Activated CD8-positive, alpha-beta memory T cell treated with anti-CD3 and anti-CD28 coated beads, Interleukin-2, amount 10 ng/mL, durations not matched to agents 7 days and 5 days (primary cell): ENCODE data around the gene ACTL8. TPM values are rescaled to one million over a fixed set of nuclear protein-coding genes. Genes with fewer than 3 reads are reported as not detected.

Source experiments
- ATAC-seq: fragments of 150-1000 bp; cut with Tn5 transposase; one replicate; pipeline ENCODE4 v1.10.0; 2021; ENCODE audit warnings: moderate library complexity
- CTCF ChIA-PET: fragments of 350-600 bp; sonication (Branson Sonifier 250); formaldehyde crosslinking; loops from one replicate; lab custom pipeline; 2021; ENCODE audit warnings: antibody characterized with exemption; lab: Charles Lee
- DNase-seq: peaks from one replicate; pipeline ENCODE4 v3.0.0-alpha.2; 2020
- H3K27ac Mint-ChIP-seq: one replicate; pipeline ENCODE4 v1.8.0; 2021; ENCODE audit warnings: mild to moderate bottlenecking, mixed read lengths
- H3K27me3 Mint-ChIP-seq: one replicate; pipeline ENCODE4 v1.8.0; 2021; ENCODE audit warnings: mixed read lengths
- H3K36me3 Mint-ChIP-seq: one replicate; pipeline ENCODE4 v1.8.0; 2021; ENCODE audit warnings: mild to moderate bottlenecking, mixed read lengths
- H3K4me1 Mint-ChIP-seq: one replicate; pipeline ENCODE4 v1.8.0; 2021; ENCODE audit warnings: mixed read lengths
- H3K4me3 Mint-ChIP-seq: one replicate; pipeline ENCODE4 v1.8.0; 2021; ENCODE audit warnings: mild to moderate bottlenecking, moderate library complexity, mixed read lengths
- H3K9me3 Mint-ChIP-seq: one replicate; pipeline ENCODE4 v1.8.0; 2022; ENCODE audit warnings: low read depth, mixed read lengths
- total RNA-seq, 2 experiments: library from RNA; stranded (reverse); gene quantifications; one replicate each; pipeline ENCODE4 v1.2.3, GENCODE V29; 2021

ACTL8 gene
- total RNA-seq, 2 experiments from 2014 or later: not detected

DNA sequence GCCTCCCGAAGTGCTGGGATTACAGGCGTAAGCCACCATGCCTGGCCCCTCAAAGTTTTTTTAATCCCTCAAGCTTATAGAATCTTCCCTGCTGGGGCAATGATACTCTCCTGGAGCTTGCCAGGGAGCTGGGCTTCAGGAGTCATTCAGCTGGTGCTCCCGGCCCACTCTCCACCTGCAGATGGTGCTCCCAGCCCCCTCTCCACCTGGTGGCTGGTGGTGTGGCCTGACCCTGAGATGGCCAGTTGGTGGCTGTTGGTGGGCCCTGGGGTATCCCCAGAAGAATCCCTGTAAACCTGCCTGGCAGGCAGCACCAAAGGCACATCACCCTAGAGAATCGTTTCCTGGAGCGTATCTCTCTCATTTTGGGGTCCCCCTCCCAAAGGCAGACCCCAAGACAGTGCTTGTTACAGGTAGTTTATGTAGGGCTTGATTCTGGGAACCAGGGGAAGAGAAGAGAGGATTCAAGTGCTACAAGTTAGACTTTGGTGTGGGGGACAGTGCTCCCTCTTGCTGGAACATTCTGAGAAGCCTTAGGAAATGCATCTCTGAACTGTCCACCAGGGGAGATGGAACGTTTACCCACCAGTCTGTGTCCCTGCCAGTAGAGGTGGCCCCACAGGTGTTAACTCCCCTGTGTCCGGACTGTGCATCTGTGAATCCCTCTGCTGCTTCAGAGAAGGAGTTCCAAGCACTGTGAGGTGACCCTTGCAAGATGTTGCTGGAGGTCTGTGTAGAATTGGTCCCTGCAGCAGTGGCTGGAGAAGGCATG, 29.1 kb upstream of the ACTL8 start:
- CTCF ChIA-PET: no interaction called here
- no peaks in the 10 kb centered on the region for H3K27me3 Mint-ChIP-seq
- no peaks in the 10 kb centered on the region for H3K36me3 Mint-ChIP-seq
- H3K27ac Mint-ChIP-seq: no peak overlapping the region
- H3K9me3 Mint-ChIP-seq: no peaks in the 10 kb centered on the region
- DNase-seq: no peak
- no peak overlapping the region for H3K4me3 Mint-ChIP-seq
- H3K4me1 Mint-ChIP-seq: no peaks in the 10 kb centered on the region
- no peak for ATAC-seq

DNA sequence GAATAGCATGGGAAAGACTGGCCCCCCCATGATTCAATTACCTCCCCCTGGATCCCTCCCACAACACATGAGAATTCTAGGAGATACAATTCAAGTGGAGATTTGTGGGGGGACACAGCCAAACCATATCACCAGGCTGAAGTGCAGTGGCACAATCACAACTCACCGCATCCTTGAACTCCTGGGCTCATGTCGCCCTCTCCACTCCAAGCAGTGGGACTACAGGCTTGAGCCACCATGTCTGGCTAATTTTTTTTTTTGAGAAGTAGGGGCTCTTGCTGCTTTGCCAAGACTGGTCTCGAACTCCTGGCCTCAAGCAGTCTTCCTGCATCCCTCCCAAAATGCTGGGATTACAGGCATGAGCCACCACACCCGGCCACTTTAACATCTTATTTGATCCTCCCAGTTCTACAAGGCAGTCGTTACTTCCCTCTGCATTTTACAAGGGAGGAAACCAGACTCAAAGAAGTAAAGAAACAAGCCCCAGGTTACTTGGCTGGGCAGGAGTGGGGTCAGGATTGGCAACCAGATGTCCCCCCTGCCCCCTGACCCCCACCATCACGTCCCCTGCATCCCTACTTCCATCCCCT, 26.9 kb upstream of the ACTL8 start:
- Mint-ChIP-seq H3K27me3 (no peaks in the 10 kb centered on the region), H3K36me3 (no peaks in the 10 kb centered on the region), H3K4me3 (no peak overlapping the region), H3K27ac (no peak overlapping the region), H3K4me1 (no peaks in the 10 kb centered on the region), H3K9me3 (no peaks in the 10 kb centered on the region)
- no peak for DNase-seq
- CTCF ChIA-PET: no interaction called here
- ATAC-seq: no peak

DNA sequence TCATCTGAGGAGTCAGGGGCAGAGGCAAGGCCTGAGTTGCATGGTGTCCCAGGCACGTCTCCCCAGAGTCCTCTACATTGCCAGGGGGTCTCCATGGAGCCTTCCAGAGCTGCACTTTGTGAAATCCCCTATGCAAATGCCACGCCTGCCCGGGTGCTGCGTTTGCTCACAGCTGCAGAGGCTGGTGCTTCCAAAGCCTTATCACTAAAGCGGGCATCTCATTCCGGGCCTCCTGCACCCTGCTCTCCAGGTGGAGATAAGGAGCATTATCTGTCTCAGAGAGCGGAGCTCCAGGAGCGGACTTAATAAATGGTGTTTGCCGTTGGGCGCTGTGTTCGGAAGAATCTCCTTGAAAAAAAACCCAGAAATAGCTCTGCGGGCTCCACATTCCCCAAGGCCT, 25.9 kb upstream of the ACTL8 start:
- CTCF ChIA-PET: interaction anchor here (0.6 kb wide), 1 partner anchor 570 kb away, joined by 3 read pairs; no protein-coding TSS in a partner anchor
- DNase-seq: no peak
- Mint-ChIP-seq H3K4me1 (no peaks in the 10 kb centered on the region), H3K36me3 (no peaks in the 10 kb centered on the region), H3K4me3 (no peak overlapping the region), H3K27me3 (no peaks in the 10 kb centered on the region), H3K9me3 (no peaks in the 10 kb centered on the region), H3K27ac (no peak overlapping the region)
- ATAC-seq: no peak

DNA sequence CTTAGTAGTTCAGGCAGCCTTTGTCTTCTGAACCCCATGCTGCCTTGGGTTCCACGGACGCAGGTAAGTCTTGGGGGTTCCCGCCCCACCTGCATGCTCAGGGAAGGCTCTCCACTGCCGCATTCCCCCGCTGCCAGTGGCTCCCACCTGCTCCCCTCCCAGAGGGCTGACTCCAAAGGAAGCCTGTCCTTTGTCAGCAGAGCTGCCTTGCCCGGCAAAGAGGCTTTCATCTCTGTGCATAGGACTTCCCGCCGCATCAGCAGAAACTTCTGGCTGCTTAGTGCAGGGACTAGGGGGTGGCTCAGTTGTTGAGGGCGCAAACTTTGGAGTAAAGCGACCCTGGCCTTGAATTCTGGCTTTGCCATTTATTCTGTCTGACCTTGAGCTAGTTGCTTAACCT, 25.2 kb upstream of the ACTL8 start:
- Mint-ChIP-seq H3K4me3 (no peak overlapping the region), H3K27ac (no peak overlapping the region), H3K36me3 (no peaks in the 10 kb centered on the region)

DNA sequence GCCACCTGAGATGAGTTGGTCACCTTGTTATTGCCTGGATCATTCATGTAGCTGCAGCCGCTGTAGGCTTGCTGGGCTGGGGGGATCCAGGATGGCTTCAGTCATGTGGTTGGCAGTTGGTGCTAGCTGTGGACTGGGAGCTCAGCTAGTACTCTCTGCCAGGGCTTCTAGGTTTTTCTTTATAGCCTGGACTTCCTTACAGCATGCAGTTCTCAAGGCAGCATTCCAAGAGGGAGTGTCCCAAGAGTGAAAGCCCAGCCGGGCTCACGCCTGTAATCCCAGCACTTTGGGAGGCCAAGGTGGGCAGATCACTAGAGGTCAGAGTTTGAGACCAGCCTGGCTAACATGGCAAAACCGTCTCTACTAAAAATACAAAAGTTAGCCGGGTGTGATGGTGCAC, 23.7 kb upstream of the ACTL8 start:
- Mint-ChIP-seq H3K9me3 (no peaks in the 10 kb centered on the region), H3K27me3 (no peaks in the 10 kb centered on the region), H3K4me3 (no peak overlapping the region), H3K27ac (no peak overlapping the region), H3K36me3 (no peaks in the 10 kb centered on the region), H3K4me1 (no peaks in the 10 kb centered on the region)
- ATAC-seq (no peak), DNase-seq (no peak)
- CTCF ChIA-PET: no interaction called here

More for the DNA sequence above, 25.2 kb upstream of the ACTL8 start:
- Mint-ChIP-seq H3K9me3 (no peaks in the 10 kb centered on the region), H3K27me3 (no peaks in the 10 kb centered on the region), H3K4me1 (no peaks in the 10 kb centered on the region)
- no peak for DNase-seq
- CTCF ChIA-PET: interaction anchor here (0.6 kb wide), 1 partner anchor 569 kb away, joined by 3 read pairs; no protein-coding TSS in a partner anchor
- ATAC-seq: no peak

DNA sequence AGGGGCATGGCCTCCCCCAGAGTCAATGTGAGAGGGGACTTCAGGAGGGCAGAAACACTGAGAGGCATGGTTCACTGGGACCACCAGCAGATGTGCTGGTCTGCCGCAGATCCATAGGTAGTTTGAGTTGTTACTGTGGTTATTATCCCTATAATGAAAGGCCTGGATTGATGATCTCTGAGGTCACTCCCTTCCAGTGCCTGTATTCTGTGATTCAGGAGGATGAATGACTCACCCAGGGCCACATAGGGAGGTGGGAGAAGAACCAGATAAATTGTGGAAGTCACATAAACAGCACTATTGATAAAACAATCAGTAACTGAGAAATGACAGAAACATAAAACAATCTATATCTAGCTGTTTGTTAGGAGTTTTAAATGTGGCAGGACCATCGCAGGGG, 22.7 kb upstream of the ACTL8 start:
- CTCF ChIA-PET: no interaction called here
- ATAC-seq (no peak), DNase-seq (no peak)
- H3K27me3 Mint-ChIP-seq: no peaks in the 10 kb centered on the region
- no peaks in the 10 kb centered on the region for H3K36me3 Mint-ChIP-seq
- H3K27ac Mint-ChIP-seq: no peak overlapping the region
- H3K9me3 Mint-ChIP-seq: no peaks in the 10 kb centered on the region
- H3K4me3 Mint-ChIP-seq: no peak overlapping the region
- H3K4me1 Mint-ChIP-seq: no peaks in the 10 kb centered on the region

DNA sequence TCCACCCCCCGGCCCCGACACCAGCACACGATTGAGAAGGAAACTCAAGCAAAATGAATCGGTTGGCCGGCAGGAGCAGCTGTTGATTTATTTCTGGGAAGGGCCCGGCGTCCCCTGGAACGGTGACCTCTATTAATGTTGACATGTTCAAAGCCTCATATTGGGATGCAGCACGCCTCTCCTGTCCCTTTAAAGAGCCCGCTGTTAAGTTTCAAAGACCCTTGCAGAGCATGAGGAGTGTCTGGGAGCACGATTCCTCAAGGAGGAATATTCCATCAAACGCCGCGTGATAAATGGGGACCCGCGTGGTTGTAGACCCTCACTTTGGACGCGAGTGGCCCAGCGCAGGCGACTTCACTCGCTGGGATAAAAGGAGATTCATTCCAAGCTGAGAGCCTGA, 21.5 kb upstream of the ACTL8 start:
- DNase-seq (no peak), ATAC-seq (no peak)
- Mint-ChIP-seq H3K27me3 (no peaks in the 10 kb centered on the region), H3K4me3 (no peak overlapping the region), H3K27ac (no peak overlapping the region), H3K4me1 (no peaks in the 10 kb centered on the region), H3K36me3 (no peaks in the 10 kb centered on the region), H3K9me3 (no peaks in the 10 kb centered on the region)
- CTCF ChIA-PET: no interaction called here

DNA sequence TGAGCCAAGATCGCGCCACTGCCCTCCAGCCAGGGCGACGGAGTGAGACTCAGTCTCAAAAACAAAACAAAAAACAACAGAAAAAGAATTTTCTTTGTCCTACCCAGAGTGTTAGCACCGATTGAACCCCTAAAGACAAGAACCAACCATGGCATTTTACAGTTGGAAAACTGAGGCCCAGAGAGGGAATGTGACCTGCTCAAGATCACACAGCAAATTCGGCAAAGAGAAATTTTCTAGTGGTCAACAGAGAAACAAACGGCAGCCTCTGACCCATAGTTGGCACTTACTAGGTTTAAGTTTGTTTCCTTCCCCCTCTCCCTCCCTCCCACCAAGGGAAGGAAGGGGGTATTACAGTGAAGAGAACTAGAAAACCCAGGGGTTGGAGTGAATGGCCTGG, 20.5 kb upstream of the ACTL8 start:
- H3K4me3 Mint-ChIP-seq: no peak overlapping the region
- H3K4me1 Mint-ChIP-seq: no peaks in the 10 kb centered on the region
- no peak for DNase-seq
- H3K27me3 Mint-ChIP-seq: no peaks in the 10 kb centered on the region
- ATAC-seq: no peak
- CTCF ChIA-PET: no interaction called here
- no peak overlapping the region for H3K27ac Mint-ChIP-seq
- H3K36me3 Mint-ChIP-seq: no peaks in the 10 kb centered on the region
- H3K9me3 Mint-ChIP-seq: no peaks in the 10 kb centered on the region

DNA sequence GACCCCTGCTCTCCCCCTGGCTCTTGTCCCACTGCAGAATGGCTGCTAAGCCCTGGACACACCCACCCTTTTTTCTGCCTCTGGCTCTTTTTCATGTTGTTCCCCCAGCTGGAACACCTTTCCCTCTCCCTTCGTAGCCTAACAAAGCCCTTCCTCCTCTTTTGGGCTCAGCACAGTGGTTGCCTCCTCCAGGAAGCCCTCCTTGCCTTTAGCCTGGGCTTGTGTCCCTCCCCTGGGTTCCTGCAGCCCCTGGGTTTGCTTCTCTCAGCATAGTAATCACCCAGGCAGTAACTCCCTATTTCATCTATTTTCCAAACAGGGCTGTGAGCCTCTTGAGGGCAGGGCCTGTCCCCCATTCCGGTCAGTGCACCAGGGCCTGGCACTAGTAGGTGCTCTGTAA, 19.8 kb upstream of the ACTL8 start:
- ATAC-seq: no peak
- no peaks in the 10 kb centered on the region for H3K27me3 Mint-ChIP-seq
- no peaks in the 10 kb centered on the region for H3K36me3 Mint-ChIP-seq

DNA sequence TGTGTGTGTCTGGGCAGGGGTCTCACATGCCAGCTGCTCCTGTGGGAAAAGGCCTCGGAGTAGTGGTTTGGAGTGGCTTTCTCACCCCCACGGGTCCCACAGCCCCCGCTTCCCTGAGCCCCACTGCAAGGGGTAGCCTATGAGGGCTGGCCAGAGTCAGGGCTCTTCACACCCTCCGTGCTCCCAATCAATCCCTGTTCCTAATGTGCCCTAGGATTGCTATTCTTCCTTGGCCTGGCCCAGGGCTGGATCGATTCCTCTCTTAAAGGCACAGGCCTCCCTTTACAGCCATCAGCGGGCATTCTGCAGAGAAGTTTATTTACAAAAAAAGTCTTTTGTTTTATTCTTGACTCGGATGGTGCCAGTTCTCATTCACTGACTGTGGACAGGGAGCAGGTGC, 19.3 kb upstream of the ACTL8 start:
- ATAC-seq (no peak), DNase-seq (no peak)
- Mint-ChIP-seq H3K27ac (no peak overlapping the region), H3K4me1 (no peaks in the 10 kb centered on the region), H3K27me3 (no peaks in the 10 kb centered on the region), H3K4me3 (no peak overlapping the region), H3K9me3 (no peaks in the 10 kb centered on the region), H3K36me3 (no peaks in the 10 kb centered on the region)
- CTCF ChIA-PET: no interaction called here

More for the DNA sequence above, 19.8 kb upstream of the ACTL8 start:
- no peak for DNase-seq
- Mint-ChIP-seq H3K4me1 (no peaks in the 10 kb centered on the region), H3K4me3 (no peak overlapping the region), H3K27ac (no peak overlapping the region), H3K9me3 (no peaks in the 10 kb centered on the region)
- CTCF ChIA-PET: no interaction called here

DNA sequence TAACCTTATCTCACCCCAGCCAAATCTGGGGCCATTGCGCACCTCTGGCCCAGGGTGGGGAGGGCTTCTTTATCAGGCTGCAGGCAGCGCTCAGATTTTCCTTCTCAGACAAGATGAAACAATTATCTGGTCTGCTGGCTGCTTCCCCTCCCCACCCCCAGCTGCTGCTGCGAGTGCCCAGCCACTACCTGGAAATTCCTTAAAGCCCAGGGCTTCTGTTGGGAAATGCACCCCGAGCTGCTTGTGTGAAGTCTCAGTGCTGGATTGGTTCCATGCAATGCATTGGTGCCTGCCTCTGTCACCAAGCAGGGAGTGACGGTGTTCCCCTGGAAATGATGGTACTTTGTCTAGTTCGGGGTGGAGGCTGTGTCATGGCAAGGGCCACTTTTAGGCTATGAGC, 18.5 kb upstream of the ACTL8 start:
- Mint-ChIP-seq H3K4me1 (no peaks in the 10 kb centered on the region), H3K27me3 (peaks cover under 1% of the 10 kb centered on the region), H3K4me3 (no peak overlapping the region), H3K27ac (no peak overlapping the region), H3K9me3 (no peaks in the 10 kb centered on the region), H3K36me3 (no peaks in the 10 kb centered on the region)
- CTCF ChIA-PET: no interaction called here
- no peak for DNase-seq
- ATAC-seq: no peak

DNA sequence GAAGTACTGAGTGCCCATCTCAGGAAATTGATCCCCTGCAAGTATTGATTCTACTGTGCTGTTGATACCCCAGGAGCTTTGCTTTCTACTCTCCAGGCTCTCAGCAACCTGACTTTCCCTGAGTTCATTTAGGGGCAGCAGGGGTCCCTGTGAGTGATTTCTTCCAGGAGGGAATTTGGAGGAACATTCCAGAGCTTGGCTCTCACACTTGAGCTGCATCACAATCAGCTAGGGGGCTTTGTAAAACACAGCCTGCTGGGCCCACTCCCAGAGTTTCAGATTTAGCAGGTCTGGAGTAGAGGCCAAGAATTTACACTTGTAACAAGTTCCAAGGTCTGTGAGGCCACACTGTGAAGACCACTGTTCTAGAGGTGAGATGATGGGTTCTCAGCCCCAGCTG, 16.1 kb upstream of the ACTL8 start:
- CTCF ChIA-PET: no interaction called here
- DNase-seq (no peak), ATAC-seq (no peak)
- no peak overlapping the region for H3K27ac Mint-ChIP-seq
- no peaks in the 10 kb centered on the region for H3K9me3 Mint-ChIP-seq
- no peaks in the 10 kb centered on the region for H3K4me1 Mint-ChIP-seq
- peaks cover 9% of the 10 kb centered on the region for H3K27me3 Mint-ChIP-seq
- no peaks in the 10 kb centered on the region for H3K36me3 Mint-ChIP-seq
- no peak overlapping the region for H3K4me3 Mint-ChIP-seq

DNA sequence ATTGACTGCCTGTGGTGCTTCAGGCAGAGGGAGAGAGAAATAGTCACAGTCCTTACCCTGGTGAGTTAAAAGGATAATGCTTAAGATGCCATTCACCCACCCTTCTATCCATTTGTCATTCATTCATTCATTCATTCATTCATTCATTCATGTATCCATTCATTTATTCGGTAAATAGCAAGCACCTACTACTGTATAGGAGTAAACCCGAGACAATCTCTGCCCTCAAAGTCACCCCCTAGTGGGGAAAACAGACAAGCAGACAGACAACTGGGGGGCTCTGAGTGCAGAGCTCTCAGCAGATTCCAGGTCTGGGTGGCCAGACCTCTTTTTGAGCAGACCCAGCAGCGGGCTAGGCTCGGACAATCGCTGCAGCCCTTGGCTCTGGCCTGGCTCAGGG, 14.1 kb upstream of the ACTL8 start:
- no peak for ATAC-seq
- DNase-seq: no peak
- H3K27ac Mint-ChIP-seq: no peak overlapping the region
- CTCF ChIA-PET: no interaction called here
- no peak overlapping the region for H3K4me3 Mint-ChIP-seq
- H3K4me1 Mint-ChIP-seq: no peaks in the 10 kb centered on the region
- H3K27me3 Mint-ChIP-seq: peaks cover 9% of the 10 kb centered on the region
- H3K9me3 Mint-ChIP-seq: no peaks in the 10 kb centered on the region
- no peaks in the 10 kb centered on the region for H3K36me3 Mint-ChIP-seq

DNA sequence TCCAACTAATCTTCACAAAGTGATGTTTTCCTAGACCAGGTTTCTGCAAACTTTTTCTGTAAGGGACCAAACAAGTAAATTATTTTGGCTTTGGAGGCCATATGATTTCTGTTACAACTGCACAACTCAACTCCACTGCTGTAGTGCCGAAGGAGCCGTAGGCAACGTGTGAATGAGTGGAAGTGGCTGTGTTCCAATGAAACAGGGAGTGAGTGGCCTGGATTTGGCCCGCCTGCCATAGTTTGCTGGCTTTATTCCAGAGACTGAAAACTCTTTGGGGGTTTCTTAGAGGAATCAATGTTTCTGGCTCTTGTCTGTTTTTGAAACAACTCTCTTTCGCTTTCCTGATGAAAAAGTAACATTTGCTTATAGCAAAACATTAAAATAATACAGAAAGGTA, 12.6 kb upstream of the ACTL8 start:
- Mint-ChIP-seq H3K27me3 (peaks cover 9% of the 10 kb centered on the region), H3K4me3 (no peak overlapping the region), H3K27ac (no peak overlapping the region), H3K36me3 (no peaks in the 10 kb centered on the region), H3K4me1 (no peaks in the 10 kb centered on the region), H3K9me3 (no peaks in the 10 kb centered on the region)
- no peak for ATAC-seq
- DNase-seq: no peak
- CTCF ChIA-PET: no interaction called here
